Bladder microvascular endothelial cell (primary cell): ENCODE measurements around the gene ARRDC4. TPM values are rescaled to one million over a fixed set of nuclear protein-coding genes. Genes with fewer than 3 reads are reported as not detected.

Source experiments
- total RNA-seq: library from RNA; depleted of rRNA; stranded (reverse); fragments of >200 nt; gene quantifications from 2 replicates; pipeline ENCODE4 v1.2.3, GENCODE V29; 2014

The ARRDC4 gene
- total RNA-seq, result 0.81 and 4.2 TPM in 2 replicates

GRCh38 chr15:97960364-97961066 lies at the start of gene ARRDC4:
TSS of gene ARRDC4 (plus strand) at chr15:97960703. CDS start at chr15:97960862, 159 bp downstream.

